Measurements from ENCODE around the gene ARSD.
A peak's percentile ranks its signal among the peaks of the same experiment; 100 is the strongest.

Gene ARSD

DNA sequence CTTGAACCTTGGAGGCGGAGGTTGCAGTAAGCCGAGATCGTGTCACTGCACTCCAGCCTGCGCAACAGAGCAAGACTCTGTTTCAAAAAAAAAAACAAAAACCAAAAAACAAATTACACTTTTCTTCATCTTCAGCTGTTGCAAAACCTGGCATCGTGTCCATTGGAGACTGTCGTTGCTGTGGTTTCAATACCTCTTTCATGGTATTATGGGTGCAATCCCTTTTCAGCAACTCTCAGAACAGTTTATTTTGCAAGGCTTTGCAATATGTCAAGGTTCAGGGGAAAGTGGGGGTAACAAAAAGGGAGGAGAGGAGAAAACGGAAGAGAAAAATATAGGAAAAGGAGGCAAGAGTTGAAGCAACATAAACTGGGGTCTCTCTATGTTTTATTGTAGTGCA lies 40.8 kb downstream of the ARSD start:
- no peaks in the 10 kb centered on the region for H3K36me3 ChIP-seq (ENCODE audit: insufficient read depth, low read length)
- no peak overlapping the region for H3K9ac ChIP-seq (ENCODE audit: low read depth, low read length)
- no peaks in the 10 kb centered on the region for H3K27me3 ChIP-seq (ENCODE audit: control insufficient read depth, insufficient read depth, low read length)
- peak overlapping the region; percentile 76 for H3K4me2 ChIP-seq (ENCODE audit: low read length)
- no peak overlapping the region for H3K4me3 ChIP-seq (ENCODE audit: low read length)
- no peaks in the 10 kb centered on the region for H3K9me3 ChIP-seq (replicated peaks; ENCODE audit: low read length)
- peaks cover 2% of the 10 kb centered on the region for H3K4me1 ChIP-seq (ENCODE audit: control insufficient read depth, insufficient read depth, low read length)

DNA sequence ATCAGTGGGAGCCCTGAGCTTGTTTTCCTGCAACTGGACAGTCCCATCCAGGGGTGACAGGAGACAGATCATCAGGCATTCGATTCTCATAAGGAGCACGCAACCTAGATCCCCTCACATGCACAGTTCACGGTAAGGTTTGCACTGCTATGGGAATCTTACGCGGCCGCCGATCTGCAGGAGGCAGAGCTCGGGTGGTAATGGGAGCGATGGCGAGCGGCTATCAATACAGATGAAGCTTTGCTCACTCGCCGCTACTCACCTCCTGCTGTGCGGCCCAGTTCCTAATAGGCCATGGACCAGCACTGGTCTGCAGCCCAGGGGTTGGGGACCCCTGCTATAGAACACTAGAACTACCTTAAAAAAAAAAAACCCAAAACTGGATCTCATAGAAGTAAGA lies 45.4 kb downstream of the ARSD start:
- no peaks in the 10 kb centered on the region for H3K9me3 ChIP-seq (replicated peaks; ENCODE audit: low read length)
- no peaks in the 10 kb centered on the region for H3K36me3 ChIP-seq (ENCODE audit: insufficient read depth, low read length)
- H3K4me3 ChIP-seq (ENCODE audit: low read length) = no peak overlapping the region
- H3K9ac ChIP-seq (ENCODE audit: low read depth, low read length) = no peak overlapping the region
- H3K27me3 ChIP-seq (ENCODE audit: control insufficient read depth, insufficient read depth, low read length) = no peaks in the 10 kb centered on the region
- no peaks in the 10 kb centered on the region for H3K4me1 ChIP-seq (ENCODE audit: control insufficient read depth, insufficient read depth, low read length)
- H3K4me2 ChIP-seq (ENCODE audit: low read length) = no peak overlapping the region

DNA sequence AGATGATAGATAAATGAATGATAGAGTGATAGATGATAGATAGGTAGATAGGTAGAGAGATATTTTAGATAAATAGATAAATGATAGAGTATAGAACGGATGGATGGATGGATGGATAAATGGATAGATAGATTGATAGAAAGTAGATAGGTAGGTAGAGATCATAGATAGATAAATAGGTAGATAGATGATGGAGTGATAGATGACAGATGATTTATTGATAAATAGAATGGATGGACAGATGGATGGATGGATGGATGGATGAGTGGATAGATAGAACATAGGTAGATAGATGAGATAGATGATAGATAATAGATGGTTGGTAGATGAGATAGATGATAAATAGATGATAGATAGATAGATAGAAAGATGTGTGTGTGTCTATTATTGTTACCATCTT lies 49.5 kb downstream of the ARSD start:
- H3K27me3 ChIP-seq (ENCODE audit: control insufficient read depth, insufficient read depth, low read length) = no peaks in the 10 kb centered on the region
- H3K4me2 ChIP-seq (ENCODE audit: low read length) = no peak overlapping the region
- H3K9ac ChIP-seq (ENCODE audit: low read depth, low read length) = no peak overlapping the region
- H3K9me3 ChIP-seq (replicated peaks; ENCODE audit: low read length) = no peaks in the 10 kb centered on the region
- no peaks in the 10 kb centered on the region for H3K4me1 ChIP-seq (ENCODE audit: control insufficient read depth, insufficient read depth, low read length)
- no peaks in the 10 kb centered on the region for H3K36me3 ChIP-seq (ENCODE audit: insufficient read depth, low read length)
- no peak overlapping the region for H3K4me3 ChIP-seq (ENCODE audit: low read length)

DNA sequence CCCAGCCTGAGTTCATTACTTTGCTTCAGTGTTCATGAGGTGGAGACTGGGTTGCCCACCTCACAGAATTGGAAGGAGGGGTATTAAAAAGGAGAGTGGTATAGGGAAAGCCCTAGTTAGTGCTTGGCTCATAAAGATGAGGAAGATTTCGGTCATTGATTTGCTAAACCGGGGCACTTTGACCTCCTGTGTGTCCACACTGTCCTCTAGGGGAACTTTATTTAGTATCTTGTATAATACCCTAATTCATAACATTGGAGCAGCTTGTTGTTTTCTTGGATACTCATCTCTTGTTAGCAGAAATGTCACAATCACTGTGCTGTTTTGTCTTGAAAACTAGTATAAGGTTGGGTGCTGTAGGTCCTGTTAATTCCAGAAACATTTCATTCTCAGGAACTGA lies 50.6 kb downstream of the ARSD start:
- no peaks in the 10 kb centered on the region for H3K4me1 ChIP-seq (ENCODE audit: control insufficient read depth, insufficient read depth, low read length)
- H3K9ac ChIP-seq (ENCODE audit: low read depth, low read length) = no peak overlapping the region
- H3K9me3 ChIP-seq (replicated peaks; ENCODE audit: low read length) = no peaks in the 10 kb centered on the region
- no peak overlapping the region for H3K4me3 ChIP-seq (ENCODE audit: low read length)
- H3K36me3 ChIP-seq (ENCODE audit: insufficient read depth, low read length) = no peaks in the 10 kb centered on the region
- no peak overlapping the region for H3K4me2 ChIP-seq (ENCODE audit: low read length)
- H3K27me3 ChIP-seq (ENCODE audit: control insufficient read depth, insufficient read depth, low read length) = no peaks in the 10 kb centered on the region

DNA sequence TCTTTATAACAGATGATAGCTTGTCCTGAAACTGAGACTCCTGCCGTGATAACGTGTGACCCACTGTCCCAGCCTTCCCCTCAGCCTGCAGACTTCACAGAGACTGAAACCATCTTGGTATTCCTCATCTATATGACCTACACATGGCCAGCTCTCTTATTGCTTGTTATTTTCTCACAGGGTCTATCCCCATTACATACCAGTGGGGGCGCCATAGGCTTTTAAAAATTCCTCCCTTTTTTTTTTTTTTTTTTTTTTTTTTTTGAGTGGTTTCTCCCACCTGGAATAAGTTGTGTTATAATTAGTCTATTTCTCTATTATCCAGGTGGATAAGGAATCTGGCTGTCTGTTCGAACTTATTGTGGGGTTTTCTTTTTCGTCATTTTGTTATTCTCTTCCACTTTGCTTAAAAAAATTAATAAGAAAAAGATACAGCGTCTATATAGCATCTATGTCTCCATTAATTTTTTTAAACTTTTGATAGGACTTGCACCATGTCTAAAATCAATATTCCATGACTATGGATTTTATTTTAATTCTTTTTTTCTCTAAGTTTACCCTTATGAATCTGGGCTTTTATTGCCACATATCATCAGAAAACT lies 53.2 kb downstream of the ARSD start:
- Histone ChIP-seq H3K9me3 (replicated peaks; ENCODE audit: low read length) (no peaks in the 10 kb centered on the region), H3K4me3 (ENCODE audit: low read length) (no peak overlapping the region), H3K9ac (ENCODE audit: low read depth, low read length) (no peak overlapping the region), H3K27me3 (ENCODE audit: control insufficient read depth, insufficient read depth, low read length) (no peaks in the 10 kb centered on the region), H3K4me2 (ENCODE audit: low read length) (no peak overlapping the region), H3K4me1 (ENCODE audit: control insufficient read depth, insufficient read depth, low read length) (no peaks in the 10 kb centered on the region), H3K36me3 (ENCODE audit: insufficient read depth, low read length) (no peaks in the 10 kb centered on the region)

DNA sequence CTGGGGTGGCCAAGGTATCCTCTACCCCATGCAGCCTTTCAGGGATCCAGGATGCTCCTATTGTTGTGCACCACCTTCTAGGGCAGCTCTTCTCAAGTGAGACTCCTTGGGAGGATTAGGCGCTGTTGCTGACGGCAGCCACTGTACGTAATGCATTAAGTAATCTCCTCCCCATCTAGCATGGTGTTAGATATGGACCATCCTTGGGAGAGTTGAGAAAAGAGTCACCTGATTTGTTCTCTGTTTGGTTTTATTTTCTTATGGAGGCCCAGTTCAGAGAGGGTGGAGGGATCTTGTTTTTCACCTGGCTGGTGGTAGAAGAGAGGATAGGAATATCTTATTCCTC lies 54.0 kb downstream of the ARSD start:
- H3K4me1 ChIP-seq (ENCODE audit: control insufficient read depth, insufficient read depth, low read length) = no peaks in the 10 kb centered on the region
- H3K4me3 ChIP-seq (ENCODE audit: low read length) = no peak overlapping the region
- no peak overlapping the region for H3K9ac ChIP-seq (ENCODE audit: low read depth, low read length)
- H3K4me2 ChIP-seq (ENCODE audit: low read length) = no peak overlapping the region
- no peaks in the 10 kb centered on the region for H3K27me3 ChIP-seq (ENCODE audit: control insufficient read depth, insufficient read depth, low read length)
- no peaks in the 10 kb centered on the region for H3K36me3 ChIP-seq (ENCODE audit: insufficient read depth, low read length)
- H3K9me3 ChIP-seq (replicated peaks; ENCODE audit: low read length) = no peaks in the 10 kb centered on the region

DNA sequence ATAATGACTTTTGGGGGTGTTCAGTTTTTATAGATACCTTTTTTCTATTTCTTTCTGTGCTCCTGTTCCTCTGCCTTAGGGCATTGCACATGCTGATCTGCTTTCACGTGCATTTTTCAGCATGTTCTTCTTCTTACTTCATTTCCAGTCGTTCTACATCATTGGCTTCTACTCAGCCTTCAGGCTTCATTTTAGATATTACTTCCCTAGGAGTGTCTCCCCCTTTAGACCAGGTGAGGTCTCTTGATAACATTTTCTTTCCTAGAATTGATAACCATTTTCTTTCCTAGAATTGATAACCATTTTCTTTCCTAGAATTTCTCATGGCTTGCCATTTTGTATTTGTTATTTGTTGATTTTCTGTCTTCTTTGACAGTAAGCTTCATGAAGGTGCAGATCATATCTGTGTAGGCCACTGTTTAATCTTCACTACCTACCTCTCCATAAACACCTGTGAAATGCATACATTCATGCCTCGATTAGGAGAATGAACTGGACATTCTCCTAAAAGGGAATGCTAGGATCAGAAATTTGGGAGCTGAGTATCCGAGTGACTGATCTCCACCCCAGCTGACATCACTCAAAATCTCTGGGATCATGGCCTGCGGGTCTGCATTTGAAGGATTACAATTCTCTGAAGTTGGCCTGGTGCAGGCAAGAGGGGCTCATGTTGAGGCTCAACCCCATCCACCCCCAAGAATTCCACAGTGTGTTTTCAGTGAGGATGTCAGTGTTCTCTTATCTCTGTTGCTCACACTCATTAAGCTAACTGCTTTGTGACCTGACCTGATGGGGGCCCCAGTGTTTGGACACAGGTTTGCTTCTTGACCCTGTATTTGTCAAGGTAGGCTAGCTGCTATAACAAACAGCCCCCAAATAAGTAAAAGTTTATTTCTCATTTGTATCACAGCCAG lies 54.7 kb downstream of the ARSD start:
- H3K9me3 ChIP-seq (replicated peaks; ENCODE audit: low read length) = no peaks in the 10 kb centered on the region
- no peak overlapping the region for H3K4me3 ChIP-seq (ENCODE audit: low read length)
- H3K4me1 ChIP-seq (ENCODE audit: control insufficient read depth, insufficient read depth, low read length) = no peaks in the 10 kb centered on the region
- no peak overlapping the region for H3K4me2 ChIP-seq (ENCODE audit: low read length)
- no peaks in the 10 kb centered on the region for H3K36me3 ChIP-seq (ENCODE audit: insufficient read depth, low read length)
- H3K27me3 ChIP-seq (ENCODE audit: control insufficient read depth, insufficient read depth, low read length) = no peaks in the 10 kb centered on the region
- H3K9ac ChIP-seq (ENCODE audit: low read depth, low read length) = no peak overlapping the region

DNA sequence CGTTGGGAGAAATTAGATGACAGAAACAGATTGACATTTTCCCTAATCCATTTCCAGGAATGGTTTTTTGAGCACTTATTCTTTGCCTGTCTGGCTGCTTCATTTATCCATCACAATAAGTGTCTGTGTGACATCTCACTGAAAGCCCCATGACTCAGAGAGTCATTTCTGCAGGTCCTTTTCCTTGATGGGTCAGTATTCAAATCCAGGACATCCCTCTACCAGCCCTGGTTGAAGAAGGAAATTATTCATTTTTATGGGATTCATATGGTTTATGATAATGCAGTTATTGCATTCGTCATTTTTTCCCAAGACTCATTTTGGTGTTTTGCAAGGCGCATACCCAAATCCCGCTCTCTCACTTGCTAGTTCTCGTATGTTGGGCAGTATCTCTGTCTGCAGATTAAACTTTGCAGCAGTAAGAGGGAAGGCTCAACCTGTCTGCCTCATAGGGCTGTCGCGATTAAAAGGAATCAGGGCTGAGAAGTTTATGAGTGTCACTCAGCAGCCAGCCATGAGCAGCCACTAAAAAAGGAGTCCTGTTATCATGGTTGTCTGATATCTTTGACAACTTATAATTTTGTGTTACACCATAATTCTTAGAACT lies 56.4 kb downstream of the ARSD start:
- Histone ChIP-seq H3K27me3 (ENCODE audit: control insufficient read depth, insufficient read depth, low read length) (no peaks in the 10 kb centered on the region), H3K9ac (ENCODE audit: low read depth, low read length) (no peak overlapping the region), H3K4me2 (ENCODE audit: low read length) (no peak overlapping the region), H3K36me3 (ENCODE audit: insufficient read depth, low read length) (no peaks in the 10 kb centered on the region), H3K4me1 (ENCODE audit: control insufficient read depth, insufficient read depth, low read length) (no peaks in the 10 kb centered on the region), H3K4me3 (ENCODE audit: low read length) (no peak overlapping the region), H3K9me3 (replicated peaks; ENCODE audit: low read length) (no peaks in the 10 kb centered on the region)

DNA sequence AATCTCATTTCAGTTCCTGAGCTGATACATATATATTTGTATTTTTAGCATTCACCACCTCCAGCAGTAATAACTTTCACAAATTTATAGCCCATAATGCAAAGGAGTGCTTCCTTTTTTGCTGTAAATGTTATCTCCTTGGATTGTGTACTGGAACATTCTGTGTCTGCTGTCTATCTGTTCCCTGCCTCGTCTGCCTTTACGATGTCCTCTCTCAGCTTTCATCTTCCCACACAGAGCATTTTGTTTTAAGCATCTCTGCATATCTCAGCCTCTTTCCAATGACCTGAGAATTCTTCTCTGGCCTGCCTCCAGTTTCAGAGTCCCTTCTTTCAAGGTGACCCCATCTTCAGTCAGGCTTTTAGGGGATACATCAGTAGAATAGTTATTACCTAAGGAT lies 57.3 kb downstream of the ARSD start:
- no peak overlapping the region for H3K4me2 ChIP-seq (ENCODE audit: low read length)
- no peak overlapping the region for H3K9ac ChIP-seq (ENCODE audit: low read depth, low read length)
- no peaks in the 10 kb centered on the region for H3K4me1 ChIP-seq (ENCODE audit: control insufficient read depth, insufficient read depth, low read length)
- H3K27me3 ChIP-seq (ENCODE audit: control insufficient read depth, insufficient read depth, low read length) = no peaks in the 10 kb centered on the region
- H3K4me3 ChIP-seq (ENCODE audit: low read length) = no peak overlapping the region
- H3K9me3 ChIP-seq (replicated peaks; ENCODE audit: low read length) = no peaks in the 10 kb centered on the region
- no peaks in the 10 kb centered on the region for H3K36me3 ChIP-seq (ENCODE audit: insufficient read depth, low read length)

DNA sequence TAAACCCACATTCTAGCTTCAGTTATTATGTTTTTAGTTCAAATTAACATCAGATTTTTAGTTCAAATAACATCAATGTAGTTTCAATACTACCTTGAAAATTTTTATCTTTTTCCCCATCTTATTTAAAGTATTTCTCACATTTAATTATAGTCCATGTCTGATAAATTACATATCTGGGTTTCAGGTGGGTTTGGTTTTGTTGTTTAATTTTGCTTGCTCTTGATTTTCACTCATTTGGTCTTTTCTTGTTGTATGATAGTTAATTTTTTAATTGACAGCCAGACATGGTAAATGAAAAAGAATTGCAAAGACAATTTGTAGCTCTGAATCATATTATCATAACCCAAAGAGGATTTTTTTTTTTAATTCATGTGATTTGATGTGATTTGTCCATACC lies 58.5 kb downstream of the ARSD start:
- H3K9me3 ChIP-seq (replicated peaks; ENCODE audit: low read length) = no peaks in the 10 kb centered on the region
- no peaks in the 10 kb centered on the region for H3K36me3 ChIP-seq (ENCODE audit: insufficient read depth, low read length)
- no peak overlapping the region for H3K4me3 ChIP-seq (ENCODE audit: low read length)
- H3K4me1 ChIP-seq (ENCODE audit: control insufficient read depth, insufficient read depth, low read length) = no peaks in the 10 kb centered on the region
- H3K27me3 ChIP-seq (ENCODE audit: control insufficient read depth, insufficient read depth, low read length) = no peaks in the 10 kb centered on the region
- no peak overlapping the region for H3K4me2 ChIP-seq (ENCODE audit: low read length)
- H3K9ac ChIP-seq (ENCODE audit: low read depth, low read length) = no peak overlapping the region

DNA sequence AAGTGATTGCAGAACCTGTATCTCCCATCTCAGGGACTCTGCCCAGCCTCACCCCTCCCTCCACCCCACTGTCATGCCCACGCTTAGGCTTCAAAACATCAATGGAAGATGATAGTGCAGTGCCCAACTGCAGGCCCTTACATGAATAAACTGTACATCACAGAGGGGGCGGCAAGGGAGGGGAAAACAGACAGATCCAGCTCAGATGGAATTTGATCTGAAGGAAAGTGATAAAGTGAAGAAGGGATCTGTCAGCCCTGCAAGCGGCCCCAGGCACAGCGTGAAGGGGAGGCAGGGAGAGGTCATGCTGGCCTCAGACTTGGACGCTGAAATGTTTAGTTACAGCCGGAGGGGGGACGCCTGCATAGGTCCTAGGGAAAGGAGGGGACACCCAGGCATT lies 61.9 kb downstream of the ARSD start:
- Histone ChIP-seq H3K4me1 (ENCODE audit: control insufficient read depth, insufficient read depth, low read length) (no peaks in the 10 kb centered on the region), H3K27me3 (ENCODE audit: control insufficient read depth, insufficient read depth, low read length) (no peaks in the 10 kb centered on the region), H3K9me3 (replicated peaks; ENCODE audit: low read length) (no peaks in the 10 kb centered on the region), H3K4me3 (ENCODE audit: low read length) (no peak overlapping the region), H3K4me2 (ENCODE audit: low read length) (no peak overlapping the region), H3K9ac (ENCODE audit: low read depth, low read length) (no peak overlapping the region), H3K36me3 (ENCODE audit: insufficient read depth, low read length) (no peaks in the 10 kb centered on the region)

DNA sequence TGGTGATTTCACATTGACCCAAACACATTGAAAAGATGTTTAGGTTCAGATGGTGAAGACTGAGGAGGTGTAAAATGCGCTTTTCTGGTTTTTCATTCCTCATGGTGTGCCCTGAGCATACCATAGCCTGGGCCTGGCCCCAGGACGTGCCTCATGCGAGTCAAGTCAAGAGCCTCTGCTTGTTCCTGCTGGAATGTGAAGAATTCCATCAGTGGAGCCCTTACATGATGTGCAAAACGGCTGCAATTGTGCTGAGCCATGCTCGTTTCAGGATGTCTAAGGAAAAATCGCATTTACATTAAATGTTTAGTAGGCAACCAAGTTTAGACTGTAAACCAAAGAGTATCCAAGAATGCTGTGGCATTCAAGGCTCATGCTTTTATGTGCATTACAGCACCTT lies 65.5 kb downstream of the ARSD start:
- Histone ChIP-seq H3K4me1 (ENCODE audit: control insufficient read depth, insufficient read depth, low read length) (no peaks in the 10 kb centered on the region), H3K27me3 (ENCODE audit: control insufficient read depth, insufficient read depth, low read length) (no peaks in the 10 kb centered on the region), H3K4me3 (ENCODE audit: low read length) (no peak overlapping the region), H3K4me2 (ENCODE audit: low read length) (no peak overlapping the region), H3K9ac (ENCODE audit: low read depth, low read length) (no peak overlapping the region), H3K9me3 (replicated peaks; ENCODE audit: low read length) (no peaks in the 10 kb centered on the region), H3K36me3 (ENCODE audit: insufficient read depth, low read length) (no peaks in the 10 kb centered on the region)
